ENCODE data around the gene SWSAP1.
"Not testable (repeated sequence)": the region's sequence is repeated elsewhere in the genome, so short reads cannot be mapped to it uniquely, and the experiment has no call there.

Gene SWSAP1

GRCh38 chr19:11374433-11375142 lies at the start of gene SWSAP1:
Gene SWSAP1 (plus strand): TSS chr19:11374666. CDS start chr19:11374681, 15 bp downstream.
- DNase-seq, result peak; percentile 100

- DNase-seq, result no peak
Measured at GRCh38 chr19:11324748-11325389, 49.6 kb upstream of the SWSAP1 start.

GRCh38 chr19:11325544-11325943 lies 48.9 kb upstream of the SWSAP1 start:
- no peak for DNase-seq

GRCh38 chr19:11330127-11330526 lies 44.3 kb upstream of the SWSAP1 start:
- DNase-seq, result no peak

- DNase-seq, result no peak
Measured at GRCh38 chr19:11331502-11331901, 43.0 kb upstream of the SWSAP1 start.

GRCh38 chr19:11332822-11333221 lies 41.6 kb upstream of the SWSAP1 start:
- DNase-seq, result no peak

GRCh38 chr19:11333838-11334237 lies 40.6 kb upstream of the SWSAP1 start:
- not testable (repeated sequence) for DNase-seq

GRCh38 chr19:11335449-11336146 lies 38.9 kb upstream of the SWSAP1 start:
- DNase-seq, result no peak

GRCh38 chr19:11337080-11337479 lies 37.4 kb upstream of the SWSAP1 start:
- peak; percentile 72 for DNase-seq

- no peak for DNase-seq
Measured at GRCh38 chr19:11338121-11338520, 36.3 kb upstream of the SWSAP1 start.

GRCh38 chr19:11338569-11339253 lies 35.8 kb upstream of the SWSAP1 start:
- no peak for DNase-seq

- DNase-seq, result peak; percentile 98
Measured at GRCh38 chr19:11339254-11340098, 35.0 kb upstream of the SWSAP1 start, which contains the start of gene RAB3D. Gene RAB3D (minus strand): TSS chr19:11339657. CDS start chr19:11337399, 2,258 bp downstream.

- DNase-seq, result not testable (repeated sequence)
Measured at GRCh38 chr19:11340099-11340467, 34.4 kb upstream of the SWSAP1 start.

- DNase-seq, result no peak
Measured at GRCh38 chr19:11342429-11342828, 32.0 kb upstream of the SWSAP1 start.

- DNase-seq, result no peak
Measured at GRCh38 chr19:11345122-11345803, 29.2 kb upstream of the SWSAP1 start.

- DNase-seq, result peak; percentile 100
Measured at GRCh38 chr19:11346104-11346940, 28.1 kb upstream of the SWSAP1 start, which contains the start of the genes CCDC159 and TMEM205. Gene CCDC159 (plus strand): TSS chr19:11346519. CDS start chr19:11346607, 88 bp downstream. Gene TMEM205 (minus strand): TSS chr19:11346268. CDS start chr19:11345619, 649 bp downstream.

GRCh38 chr19:11347546-11348039 lies 26.9 kb upstream of the SWSAP1 start:
- DNase-seq, result no peak

GRCh38 chr19:11349171-11349570 lies 25.3 kb upstream of the SWSAP1 start:
- no peak for DNase-seq

- DNase-seq, result not testable (repeated sequence)
Measured at GRCh38 chr19:11354102-11354501, 20.4 kb upstream of the SWSAP1 start.
